VCaP (cell line): ENCODE results near the gene OR13C5.

Source experiments
- H3K27ac ChIP-seq: fragments of 450-650 bp; 2 replicates; pipeline ENCODE4 v1.5.1; 2017
- CTCF ChIP-seq: fragments of 450-650 bp; conservative IDR thresholded peaks from 2 replicates; pipeline ENCODE4 v1.5.1; 2017; ENCODE audit warnings: mild to moderate bottlenecking, moderate library complexity

OR13C5 gene

GRCh38 chr9:104575456-104575855 is 23.8 kb downstream of the OR13C5 start:
- no peak overlapping the region for H3K27ac ChIP-seq
- TF ChIP-seq CTCF = no peak

GRCh38 chr9:104572612-104573011 is 26.6 kb downstream of the OR13C5 start:
- no peak for TF ChIP-seq CTCF
- no peak overlapping the region for H3K27ac ChIP-seq

GRCh38 chr9:104568868-104569267 is 30.3 kb downstream of the OR13C5 start, which contains the start of gene OR13C8:
Gene OR13C8, plus strand, starts transcription at chr9:104569168. Its CDS starts 0 bp downstream, at chr9:104569168.
- no peak for TF ChIP-seq CTCF
- H3K27ac ChIP-seq = no peak within 1 kb of the TSS

GRCh38 chr9:104564358-104564757 is 34.9 kb downstream of the OR13C5 start:
- no peak for TF ChIP-seq CTCF
- no peak overlapping the region for H3K27ac ChIP-seq

- no peak overlapping the region for H3K27ac ChIP-seq
- TF ChIP-seq CTCF = no peak
These were observed 42.2 kb downstream of the OR13C5 start for GRCh38 chr9:104556830-104557634.

GRCh38 chr9:104555521-104555920 is 43.7 kb downstream of the OR13C5 start:
- no peak overlapping the region for H3K27ac ChIP-seq
- no peak for TF ChIP-seq CTCF

GRCh38 chr9:104553261-104553660 is 46.0 kb downstream of the OR13C5 start:
- no peak overlapping the region for H3K27ac ChIP-seq

More at GRCh38 chr9:104553261-104553660, 46.0 kb downstream of the OR13C5 start:
- TF ChIP-seq CTCF = no peak
